ENCODE results near the gene BSG.

Gene BSG

GRCh38 chr19:575527-576506, 3.4 kb downstream of the BSG start:
- CTCF ChIA-PET = interaction anchor here (1.0 to 1.6 kb wide), 5 partner anchors 8 to 66 kb away, joined by 3 to 17 read pairs (median 3); no protein-coding TSS in a partner anchor
- Histone ChIP-seq H3K27ac (ENCODE audit: extremely low read depth, low read depth, low read length) (peak overlapping the region; percentile 4; the same call in 1 of the 2 replicates), H3K4me3 (ENCODE audit: low read depth, low read length) (no peak overlapping the region; the same call in 1 of the 2 replicates), H3K36me3 (ENCODE audit: control insufficient read depth in 2 of 2, insufficient read depth in 1 of 2, low read length in 2 of 2) (peaks cover 0 to 40% of the 10 kb centered on the region in 2 experiments; a peak in 2 of 3 replicates), H3K9me3 (ENCODE audit: control insufficient read depth, insufficient read depth, low read depth, low read length) (no peaks in the 10 kb centered on the region), H3K4me1 (ENCODE audit: control insufficient read depth, insufficient read depth, low read length) (peaks cover 7% of the 10 kb centered on the region)
- TF ChIP-seq ZNF692 (tag by site-specific recombination; IDR thresholded peaks at IDR 0.05) = peak; percentile 77
- TF ChIP-seq GLI4 (tag by site-specific recombination; IDR thresholded peaks at IDR 0.05) = no peak
- 0 out of 2 replicates have a peak, but pooled peaks have one; percentile 20 for TF ChIP-seq ZFP69B (tag by site-specific recombination; IDR thresholded peaks at IDR 0.05)
- TF ChIP-seq ZNF76 (tag by site-specific recombination; IDR thresholded peaks at IDR 0.05; ENCODE audit: borderline replicate concordance, low read depth) = 0 out of 2 replicates have a peak, but pooled peaks have one; percentile 27
- 0 out of 2 replicates have a peak, but pooled peaks have one; percentile 43 for TF ChIP-seq HIC1 (tag by site-specific recombination; IDR thresholded peaks at IDR 0.05)
- no peak for TF ChIP-seq BCL11B (tag by site-specific recombination; IDR thresholded peaks at IDR 0.05; ENCODE audit: low read depth)
- TF ChIP-seq ZNF404 (tag by site-specific recombination; IDR thresholded peaks at IDR 0.05) = no peak
- no peak for TF ChIP-seq ZNF521 (tag by site-specific recombination; IDR thresholded peaks at IDR 0.05)
- POLR2A ChIA-PET = interaction anchor here (0.9 to 2.0 kb wide), 6 partner anchors 13 to 101 kb away, joined by 3 to 16 read pairs (median 5); partner anchors contain the start of genes CDC34 and POLRMT

GRCh38 chr19:576768-577438, 4.5 kb downstream of the BSG start:
- CTCF ChIA-PET = interaction anchor here (1.1 to 1.3 kb wide), 2 partner anchors 66 to 67 kb away, joined by 3 read pairs; no protein-coding TSS in a partner anchor
- Histone ChIP-seq H3K4me3 (ENCODE audit: low read depth, low read length) (no peak overlapping the region), H3K9me3 (ENCODE audit: control insufficient read depth, insufficient read depth, low read depth, low read length) (no peaks in the 10 kb centered on the region), H3K36me3 (ENCODE audit: control insufficient read depth in 2 of 2, insufficient read depth in 1 of 2, low read length in 2 of 2) (peaks cover 0 to 49% of the 10 kb centered on the region in 2 experiments; a peak in 2 of 3 replicates), H3K4me1 (ENCODE audit: control insufficient read depth, insufficient read depth, low read length) (peaks cover 7% of the 10 kb centered on the region), H3K27ac (ENCODE audit: extremely low read depth, low read depth, low read length) (peak overlapping the region; percentile 11; the same call in 1 of the 2 replicates)
- POLR2A ChIA-PET = interaction anchor here (1.2 kb wide), 1 partner anchor 21 kb away, joined by 3 read pairs; no protein-coding TSS in a partner anchor
- no peak for TF ChIP-seq ZNF274 (IDR thresholded peaks at IDR 0.05; ENCODE audit: low read length)
- no peak for TF ChIP-seq ZNF274 (tag by site-specific recombination; IDR thresholded peaks at IDR 0.05; ENCODE audit: borderline replicate concordance)
- TF ChIP-seq ZNF404 (tag by site-specific recombination; IDR thresholded peaks at IDR 0.05) = no peak
- no peak for TF ChIP-seq ZNF202 (tag by site-specific recombination; IDR thresholded peaks at IDR 0.05; ENCODE audit: borderline replicate concordance)
- TF ChIP-seq BCL6B (tag by site-specific recombination; IDR thresholded peaks at IDR 0.05) = no peak
- no peak for TF ChIP-seq ZNF266 (tag by site-specific recombination; IDR thresholded peaks at IDR 0.05; ENCODE audit: low read depth)
- TF ChIP-seq EGR2 (tag by site-specific recombination; IDR thresholded peaks at IDR 0.05; ENCODE audit: low read depth) = 0 out of 2 replicates have a peak, but pooled peaks have one; percentile 9
- TF ChIP-seq ZNF791 (tag by site-specific recombination; IDR thresholded peaks at IDR 0.05) = no peak
- peak; percentile 70 for TF ChIP-seq WT1 (tag by site-specific recombination; IDR thresholded peaks at IDR 0.05)
- TF ChIP-seq ZNF423 (tag by site-specific recombination; IDR thresholded peaks at IDR 0.05) = no peak
- no peak for TF ChIP-seq ZNF610 (tag by site-specific recombination; IDR thresholded peaks at IDR 0.05; ENCODE audit: borderline replicate concordance)
- TF ChIP-seq ZNF426 (tag by site-specific recombination; IDR thresholded peaks at IDR 0.05) = no peak
- no peak for TF ChIP-seq GLI4 (tag by site-specific recombination; IDR thresholded peaks at IDR 0.05)
- TF ChIP-seq ZNF175 (tag by site-specific recombination; IDR thresholded peaks at IDR 0.05) = no peak
